HepG2 (cell line): ENCODE results near the gene DNAAF9.

ENCODE experiments used
- CTCF ChIP-seq: sonication (generic); formaldehyde crosslinking; IDR thresholded peaks from 2 replicates; pipeline ENCODE4 v1.5.0; 2020; ENCODE audit warnings: mild to moderate bottlenecking, missing genetic modification reagents, moderate library complexity
- MAF1 ChIP-seq: sonication (generic); formaldehyde crosslinking; IDR thresholded peaks from 2 replicates; pipeline ENCODE4 v1.5.0; 2020; ENCODE audit warnings: missing genetic modification reagents, borderline replicate concordance
- MYC ChIP-seq: sonication (generic); formaldehyde crosslinking; IDR thresholded peaks from 2 replicates; pipeline ENCODE4 v1.9.0; 2021; ENCODE audit warnings: missing genetic modification reagents, borderline replicate concordance
- NFE2 ChIP-seq: sonication (generic); formaldehyde crosslinking; IDR thresholded peaks from 2 replicates; pipeline ENCODE4 v1.4.0; 2020; ENCODE audit warnings: missing genetic modification reagents
- POLR2AphosphoS2 ChIP-seq: IDR thresholded peaks from 2 replicates; pipeline ENCODE4 v1.6.1; 2011; ENCODE audit warnings: low read depth, low read length, improper control_type of control experiment
- ZFP91 ChIP-seq: sonication (generic); formaldehyde crosslinking; IDR thresholded peaks from 2 replicates; pipeline ENCODE4 v1.9.0; 2022; ENCODE audit warnings: missing genetic modification reagents, mild to moderate bottlenecking, borderline replicate concordance
- ZSCAN22 ChIP-seq: sonication (generic); formaldehyde crosslinking; IDR thresholded peaks from 2 replicates; pipeline ENCODE4 v1.4.0; 2020; ENCODE audit warnings: mild to moderate bottlenecking, missing genetic modification reagents
- TF ChIP-seq, protein P1 (sequence below): sonication (generic); formaldehyde crosslinking; IDR thresholded peaks from 2 replicates; pipeline ENCODE4 v1.4.0; 2020; ENCODE audit warnings: missing genetic modification reagents
- TF ChIP-seq, protein P2 (sequence below): sonication (generic); formaldehyde crosslinking; IDR thresholded peaks from 2 replicates; pipeline ENCODE4 v1.4.0; 2020; ENCODE audit warnings: missing genetic modification reagents, mild to moderate bottlenecking, borderline replicate concordance
- TF ChIP-seq, protein P3 (sequence below), 2 experiments: sonication (generic) in 1 of 2; formaldehyde crosslinking in 1 of 2; IDR thresholded peaks; 2 replicates each; pipeline versions ENCODE4 v1.6.1 to v1.9.0; 2014 to 2022; ENCODE audit warnings: antibody characterized with exemption in 1 of 2, borderline replicate concordance in 1 of 2, inconsistent platforms in 1 of 2, low read depth in 1 of 2, missing genetic modification reagents in 1 of 2

GRCh38 chr20:3398681-3399252 lies 8.7 kb downstream of the DNAAF9 start:
- TF ChIP-seq CTCF (CRISPR knock-in tag) (no peak), ZFP91 (no peak), POLR2AphosphoS2 (no peak), NFE2 (CRISPR knock-in tag) (no peak), MAF1 (CRISPR knock-in tag) (no peak), ZSCAN22 (CRISPR knock-in tag) (no peak), MYC (no peak)
- TF ChIP-seq, protein P1, sequence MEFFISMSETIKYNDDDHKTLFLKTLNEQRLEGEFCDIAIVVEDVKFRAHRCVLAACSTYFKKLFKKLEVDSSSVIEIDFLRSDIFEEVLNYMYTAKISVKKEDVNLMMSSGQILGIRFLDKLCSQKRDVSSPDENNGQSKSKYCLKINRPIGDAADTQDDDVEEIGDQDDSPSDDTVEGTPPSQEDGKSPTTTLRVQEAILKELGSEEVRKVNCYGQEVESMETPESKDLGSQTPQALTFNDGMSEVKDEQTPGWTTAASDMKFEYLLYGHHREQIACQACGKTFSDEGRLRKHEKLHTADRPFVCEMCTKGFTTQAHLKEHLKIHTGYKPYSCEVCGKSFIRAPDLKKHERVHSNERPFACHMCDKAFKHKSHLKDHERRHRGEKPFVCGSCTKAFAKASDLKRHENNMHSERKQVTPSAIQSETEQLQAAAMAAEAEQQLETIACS (CRISPR knock-in tag) = no peak
- TF ChIP-seq, protein P2, sequence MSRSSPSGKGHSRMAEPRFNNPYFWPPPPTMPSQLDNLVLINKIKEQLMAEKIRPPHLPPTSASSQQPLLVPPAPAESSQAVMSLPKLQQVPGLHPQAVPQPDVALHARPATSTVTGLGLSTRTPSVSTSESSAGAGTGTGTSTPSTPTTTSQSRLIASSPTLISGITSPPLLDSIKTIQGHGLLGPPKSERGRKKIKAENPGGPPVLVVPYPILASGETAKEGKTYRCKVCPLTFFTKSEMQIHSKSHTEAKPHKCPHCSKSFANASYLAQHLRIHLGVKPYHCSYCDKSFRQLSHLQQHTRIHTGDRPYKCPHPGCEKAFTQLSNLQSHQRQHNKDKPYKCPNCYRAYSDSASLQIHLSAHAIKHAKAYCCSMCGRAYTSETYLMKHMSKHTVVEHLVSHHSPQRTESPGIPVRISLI (CRISPR knock-in tag) = no peak
- TF ChIP-seq, protein P3, sequence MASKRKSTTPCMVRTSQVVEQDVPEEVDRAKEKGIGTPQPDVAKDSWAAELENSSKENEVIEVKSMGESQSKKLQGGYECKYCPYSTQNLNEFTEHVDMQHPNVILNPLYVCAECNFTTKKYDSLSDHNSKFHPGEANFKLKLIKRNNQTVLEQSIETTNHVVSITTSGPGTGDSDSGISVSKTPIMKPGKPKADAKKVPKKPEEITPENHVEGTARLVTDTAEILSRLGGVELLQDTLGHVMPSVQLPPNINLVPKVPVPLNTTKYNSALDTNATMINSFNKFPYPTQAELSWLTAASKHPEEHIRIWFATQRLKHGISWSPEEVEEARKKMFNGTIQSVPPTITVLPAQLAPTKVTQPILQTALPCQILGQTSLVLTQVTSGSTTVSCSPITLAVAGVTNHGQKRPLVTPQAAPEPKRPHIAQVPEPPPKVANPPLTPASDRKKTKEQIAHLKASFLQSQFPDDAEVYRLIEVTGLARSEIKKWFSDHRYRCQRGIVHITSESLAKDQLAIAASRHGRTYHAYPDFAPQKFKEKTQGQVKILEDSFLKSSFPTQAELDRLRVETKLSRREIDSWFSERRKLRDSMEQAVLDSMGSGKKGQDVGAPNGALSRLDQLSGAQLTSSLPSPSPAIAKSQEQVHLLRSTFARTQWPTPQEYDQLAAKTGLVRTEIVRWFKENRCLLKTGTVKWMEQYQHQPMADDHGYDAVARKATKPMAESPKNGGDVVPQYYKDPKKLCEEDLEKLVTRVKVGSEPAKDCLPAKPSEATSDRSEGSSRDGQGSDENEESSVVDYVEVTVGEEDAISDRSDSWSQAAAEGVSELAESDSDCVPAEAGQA (IDR thresholded peaks at IDR 0.05; ENCODE audit: low read depth) = no peak
- TF ChIP-seq, protein P3 (CRISPR knock-in tag; IDR thresholded peaks at IDR 0.05; ENCODE audit: borderline replicate concordance) = no peak
